Endothelial cell of umbilical vein (primary cell): ENCODE results near the gene UCHL1.

Experiments
- CTCF ChIP-seq, 2 donors: IDR thresholded peaks; 1 replicate in 1 of 2; 2 replicates in 1 of 2; pipeline ENCODE4 v1.5.1; 2011; ENCODE audit warnings: low read length in 2 of 2, mild to moderate bottlenecking in 2 of 2, moderate library complexity in 2 of 2, control low read depth in 1 of 2, inconsistent platforms in 1 of 2, low read depth in 1 of 2; ENCODE audit not compliant: insufficient read depth in 1 of 2; ENCODE audit errors: extremely low read depth in 1 of 2
- EZH2 ChIP-seq: IDR thresholded peaks from 2 replicates; pipeline ENCODE4 v1.6.1; 2012; ENCODE audit warnings: borderline replicate concordance, low read depth, mild to moderate bottlenecking, moderate library complexity, low read length, inconsistent platforms; ENCODE audit not compliant: severe bottlenecking
- FOS ChIP-seq: IDR thresholded peaks from 2 replicates; pipeline ENCODE4 v1.6.1; 2011; ENCODE audit warnings: mild to moderate bottlenecking, low read length, moderate library complexity, borderline replicate concordance; ENCODE audit not compliant: insufficient read depth
- GATA2 ChIP-seq: IDR thresholded peaks from 2 replicates; pipeline ENCODE4 v1.7.0; 2011; ENCODE audit warnings: low read depth, mild to moderate bottlenecking, moderate library complexity, mixed read lengths, low read length; ENCODE audit not compliant: insufficient read length, insufficient read depth
- JUN ChIP-seq: IDR thresholded peaks from 2 replicates; pipeline ENCODE4 v1.6.1; 2011; ENCODE audit warnings: borderline replicate concordance, low read depth; ENCODE audit not compliant: insufficient read length, insufficient read depth
- MAX ChIP-seq: IDR thresholded peaks from 2 replicates; pipeline ENCODE4 v1.6.1; 2011; ENCODE audit not compliant: insufficient read depth, insufficient read length
- MYC ChIP-seq: IDR thresholded peaks from one replicate; pipeline ENCODE4 v1.6.1; 2011; ENCODE audit warnings: mild to moderate bottlenecking, low read depth, low read length
- POLR2A ChIP-seq: IDR thresholded peaks from 2 replicates; pipeline ENCODE4 v1.6.1; 2012; ENCODE audit warnings: low read depth, mild to moderate bottlenecking, control low read depth, low read length
- POLR2AphosphoS5 ChIP-seq: IDR thresholded peaks from 2 replicates; pipeline ENCODE4 v1.6.1; 2012; ENCODE audit warnings: low read depth, mild to moderate bottlenecking, control low read depth, low read length, moderate library complexity; ENCODE audit not compliant: insufficient read depth

- TF ChIP-seq EZH2 (no peak), CTCF (IDR thresholded peaks at IDR 0.05; ENCODE audit: extremely low read depth in 1 of 2, insufficient read depth in 1 of 2, low read depth in 1 of 2, low read length in 2 of 2) (no peak), POLR2A (no peak), GATA2 (no peak), POLR2AphosphoS5 (no peak), MYC (no peak), MAX (no peak), JUN (no peak), FOS (no peak)
Observed at GRCh38 chr4:41215969-41216293, 40.8 kb upstream of the UCHL1 start.
